ENCODE results near the gene GINS3.

- no peak for TF ChIP-seq CTCF (IDR thresholded peaks at IDR 0.05 in 4 of 5, conservative IDR thresholded peaks at IDR 0.05 in 1 of 5)
- no peak for TF ChIP-seq POLR2A (IDR thresholded peaks at IDR 0.05)
Observed at GRCh38 chr16:58448890-58449289, 56.6 kb downstream of the GINS3 start.

Measured in gastrocnemius medialis (tissue), 4 donors.